Fibroblast of lung (primary cell): ENCODE measurements around the gene SH2D4B. TPM values are rescaled to one million over a fixed set of nuclear protein-coding genes. Genes with fewer than 3 reads are reported as not detected.

ENCODE experiments used
- DNase-seq, 2 donors: peaks; one replicate each; pipeline versions ENCODE4 v3.0.0 to v3.0.0-alpha.2; 2010; ENCODE audit warnings: low read depth in 2 of 2
- H2AFZ ChIP-seq: 2 replicates; pipeline ENCODE4 v1.5.1; 2012; ENCODE audit warnings: low read length, control low read depth, inconsistent platforms
- H3K27ac ChIP-seq: 2 replicates; pipeline ENCODE4 v1.5.1; 2011; ENCODE audit warnings: low read length, control low read depth; ENCODE audit not compliant: insufficient read depth
- H3K27me3 ChIP-seq: 2 replicates; pipeline ENCODE4 v1.5.1; 2011; ENCODE audit warnings: mild to moderate bottlenecking, low read length; ENCODE audit not compliant: control insufficient read depth, insufficient read depth
- H3K36me3 ChIP-seq: 2 replicates; pipeline ENCODE4 v1.5.1; 2011; ENCODE audit warnings: low read length; ENCODE audit not compliant: control insufficient read depth, insufficient read depth
- H3K4me1 ChIP-seq: 2 replicates; pipeline ENCODE4 v1.5.1; 2011; ENCODE audit warnings: low read length; ENCODE audit not compliant: control insufficient read depth, insufficient read depth; ENCODE audit errors: extremely low read depth
- H3K4me2 ChIP-seq: 2 replicates; pipeline ENCODE4 v1.5.1; 2011; ENCODE audit warnings: low read length, control low read depth; ENCODE audit not compliant: insufficient read depth; ENCODE audit errors: extremely low read depth
- H3K4me3 ChIP-seq, 4 experiments: fragments of 200-600 bp in 1 of 4; sonication (generic) in 1 of 4; replicated peaks in 1 of 4; 2 replicates each; pipeline ENCODE4 v1.5.1; 2011 to 2016; ENCODE audit warnings: low read length in 4 of 4, low read depth in 3 of 4, mild to moderate bottlenecking in 3 of 4, control low read depth in 2 of 4, inconsistent platforms in 1 of 4, mixed read lengths in 1 of 4; ENCODE audit not compliant: insufficient read depth in 1 of 4; ENCODE audit errors: control extremely low read depth in 1 of 4
- H3K79me2 ChIP-seq: 2 replicates; pipeline ENCODE4 v1.5.1; 2012; ENCODE audit warnings: mild to moderate bottlenecking, low read length, inconsistent platforms; ENCODE audit not compliant: control insufficient read depth, insufficient read depth
- H3K9ac ChIP-seq: 2 replicates; pipeline ENCODE4 v1.5.1; 2011; ENCODE audit warnings: mild to moderate bottlenecking, low read length, control low read depth; ENCODE audit not compliant: insufficient read depth
- H3K9me3 ChIP-seq: 2 replicates; pipeline ENCODE4 v1.5.1; 2012; ENCODE audit warnings: low read depth, low read length; ENCODE audit not compliant: control insufficient read depth, insufficient read depth
- H4K20me1 ChIP-seq: 2 replicates; pipeline ENCODE4 v1.5.1; 2011; ENCODE audit warnings: low read length; ENCODE audit not compliant: control insufficient read depth, insufficient read depth; ENCODE audit errors: extremely low read depth
- EZH2 ChIP-seq: IDR thresholded peaks from 2 replicates; pipeline ENCODE4 v1.5.1; 2012; ENCODE audit warnings: low read length, control low read depth, mild to moderate bottlenecking; ENCODE audit errors: missing control alignments
- polyA minus RNA-seq: library from RNA; depleted of rRNA, polyadenylated mRNA; stranded (reverse); fragments of >200 nt; gene quantifications from 2 replicates; pipeline ENCODE4 v1.2.3, GENCODE V29; 2011; ENCODE audit warnings: low replicate concordance
- polyA plus RNA-seq, 2 donors: library from polyadenylated mRNA; depleted of rRNA in 1 of 2; stranded (reverse) in 1 of 2; unstranded in 1 of 2; fragments of >200 nt; gene quantifications; 2 replicates each; pipeline ENCODE4 v1.2.1, GENCODE V29; 2011 to 2012; ENCODE audit warnings: missing spikeins in 1 of 2
- total RNA-seq: library from RNA; depleted of rRNA; stranded (reverse); fragments of >200 nt; gene quantifications from 2 replicates; pipeline ENCODE4 v1.2.1, GENCODE V29; 2014
- TF ChIP-seq, protein P1 (sequence below), 2 donors: IDR thresholded peaks in 1 of 2; conservative IDR thresholded peaks in 1 of 2; 1 replicate in 1 of 2; 2 replicates in 1 of 2; pipeline ENCODE4 v1.5.1; 2011 to 2012; ENCODE audit warnings: low read length in 2 of 2, control low read depth in 1 of 2, inconsistent platforms in 1 of 2, low read depth in 1 of 2, mild to moderate bottlenecking in 1 of 2

The SH2D4B gene
- total RNA-seq (not detected in 2 replicates), polyA plus RNA-seq (not detected in 2 replicates), polyA minus RNA-seq (not detected in 2 replicates)
- polyA plus RNA-seq (2012) = not detected in 2 replicates

DNA sequence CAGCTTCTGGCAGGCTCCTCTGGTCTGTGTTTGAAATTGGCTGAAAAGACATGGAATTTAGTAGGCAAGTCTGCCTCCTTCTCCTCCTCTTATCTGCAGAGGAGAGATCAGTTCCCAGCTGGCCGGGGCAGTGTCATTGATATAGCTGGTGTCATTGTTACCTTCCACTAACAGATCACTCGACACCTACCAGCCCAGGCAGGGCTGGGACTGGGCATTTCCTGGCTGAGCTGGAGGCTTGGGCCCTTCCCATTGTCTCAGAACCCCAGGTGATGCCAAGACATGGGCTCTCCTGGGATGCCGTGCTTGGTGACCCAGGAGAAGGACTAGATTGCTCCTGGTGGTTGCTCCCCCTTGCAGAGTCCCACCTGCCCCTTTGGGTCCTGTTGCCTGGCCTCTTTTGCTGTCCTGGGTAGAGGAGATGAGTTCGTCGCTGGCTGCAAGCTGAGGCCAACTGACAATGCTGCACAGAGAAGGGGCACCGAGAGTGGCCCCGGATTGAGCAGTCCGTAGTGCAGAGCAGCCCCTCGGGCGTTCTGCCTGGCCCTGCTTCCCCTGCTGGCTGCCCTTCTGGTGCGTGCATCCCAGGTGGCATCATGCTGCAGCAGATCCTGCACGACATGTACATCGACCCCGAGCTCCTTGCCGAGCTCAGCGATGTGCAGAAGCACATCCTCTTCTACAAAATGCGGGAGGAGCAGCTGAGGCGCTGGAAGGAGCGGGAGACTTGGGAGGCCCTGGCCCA, at the start of gene SH2D4B:
TSS of gene SH2D4B (plus strand) at position 167 of the 745 bp plus-strand sequence. CDS start at position 597, 430 bp downstream.
- no peaks in the 10 kb centered on the region for H3K27me3 ChIP-seq
- no peaks in the 10 kb centered on the region for H3K36me3 ChIP-seq
- H4K20me1 ChIP-seq = no peaks in the 10 kb centered on the region
- no peak within 1 kb of the TSS for H3K27ac ChIP-seq
- no peak for DNase-seq
- no peaks in the 10 kb centered on the region for H3K79me2 ChIP-seq
- H3K9me3 ChIP-seq = no peaks in the 10 kb centered on the region
- no peak within 1 kb of the TSS for H3K4me3 ChIP-seq
- no peak within 1 kb of the TSS for H3K9ac ChIP-seq
- no peak within 1 kb of the TSS for H3K4me2 ChIP-seq
- TF ChIP-seq, protein P1, sequence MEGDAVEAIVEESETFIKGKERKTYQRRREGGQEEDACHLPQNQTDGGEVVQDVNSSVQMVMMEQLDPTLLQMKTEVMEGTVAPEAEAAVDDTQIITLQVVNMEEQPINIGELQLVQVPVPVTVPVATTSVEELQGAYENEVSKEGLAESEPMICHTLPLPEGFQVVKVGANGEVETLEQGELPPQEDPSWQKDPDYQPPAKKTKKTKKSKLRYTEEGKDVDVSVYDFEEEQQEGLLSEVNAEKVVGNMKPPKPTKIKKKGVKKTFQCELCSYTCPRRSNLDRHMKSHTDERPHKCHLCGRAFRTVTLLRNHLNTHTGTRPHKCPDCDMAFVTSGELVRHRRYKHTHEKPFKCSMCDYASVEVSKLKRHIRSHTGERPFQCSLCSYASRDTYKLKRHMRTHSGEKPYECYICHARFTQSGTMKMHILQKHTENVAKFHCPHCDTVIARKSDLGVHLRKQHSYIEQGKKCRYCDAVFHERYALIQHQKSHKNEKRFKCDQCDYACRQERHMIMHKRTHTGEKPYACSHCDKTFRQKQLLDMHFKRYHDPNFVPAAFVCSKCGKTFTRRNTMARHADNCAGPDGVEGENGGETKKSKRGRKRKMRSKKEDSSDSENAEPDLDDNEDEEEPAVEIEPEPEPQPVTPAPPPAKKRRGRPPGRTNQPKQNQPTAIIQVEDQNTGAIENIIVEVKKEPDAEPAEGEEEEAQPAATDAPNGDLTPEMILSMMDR (conservative IDR thresholded peaks at IDR 0.05 in 1 of 2, IDR thresholded peaks at IDR 0.05 in 1 of 2; ENCODE audit: low read depth in 1 of 2, low read length in 2 of 2) = no peak
- no peak for TF ChIP-seq EZH2
- no peaks in the 10 kb centered on the region for H3K4me1 ChIP-seq
- no peak within 1 kb of the TSS for H2AFZ ChIP-seq

DNA sequence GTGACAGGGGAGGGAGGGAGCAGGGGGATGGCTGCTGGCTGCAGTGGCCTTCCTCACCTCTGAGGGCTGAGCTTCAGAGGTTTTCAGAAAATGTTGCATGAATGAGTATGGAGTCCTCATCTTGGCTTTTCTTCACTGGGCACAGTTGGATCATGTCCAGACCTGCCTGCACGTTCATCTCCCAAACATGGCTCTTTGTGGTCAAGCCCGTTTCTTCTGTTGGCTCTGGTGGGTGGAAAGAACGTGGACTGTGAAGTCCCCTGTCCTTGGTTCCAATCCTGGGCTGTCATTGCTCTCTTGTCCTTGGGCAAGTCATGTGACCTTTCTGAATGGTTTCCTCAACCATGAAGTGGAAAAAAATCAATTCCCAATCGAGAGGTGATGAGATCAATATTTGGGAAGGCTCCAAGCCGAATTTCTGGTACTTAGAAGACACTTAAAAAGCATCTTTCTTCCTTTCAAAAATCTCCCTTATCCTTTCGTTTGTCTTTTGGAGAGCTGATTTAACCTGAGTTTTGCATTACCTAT, 49.1 kb upstream of the SH2D4B start:
- Histone ChIP-seq H3K27me3 (no peaks in the 10 kb centered on the region), H3K79me2 (peaks cover 22% of the 10 kb centered on the region), H3K27ac (no peak overlapping the region), H3K9me3 (no peaks in the 10 kb centered on the region), H3K4me2 (no peak overlapping the region), H3K36me3 (peaks cover 3% of the 10 kb centered on the region), H2AFZ (no peak overlapping the region), H3K9ac (no peak overlapping the region), H4K20me1 (no peaks in the 10 kb centered on the region), H3K4me3 (no peak overlapping the region), H3K4me1 (no peaks in the 10 kb centered on the region)
- DNase-seq = no peak
- no peak for TF ChIP-seq EZH2
- TF ChIP-seq, protein P1 (conservative IDR thresholded peaks at IDR 0.05 in 1 of 2, IDR thresholded peaks at IDR 0.05 in 1 of 2; ENCODE audit: low read depth in 1 of 2, low read length in 2 of 2) = no peak

DNA sequence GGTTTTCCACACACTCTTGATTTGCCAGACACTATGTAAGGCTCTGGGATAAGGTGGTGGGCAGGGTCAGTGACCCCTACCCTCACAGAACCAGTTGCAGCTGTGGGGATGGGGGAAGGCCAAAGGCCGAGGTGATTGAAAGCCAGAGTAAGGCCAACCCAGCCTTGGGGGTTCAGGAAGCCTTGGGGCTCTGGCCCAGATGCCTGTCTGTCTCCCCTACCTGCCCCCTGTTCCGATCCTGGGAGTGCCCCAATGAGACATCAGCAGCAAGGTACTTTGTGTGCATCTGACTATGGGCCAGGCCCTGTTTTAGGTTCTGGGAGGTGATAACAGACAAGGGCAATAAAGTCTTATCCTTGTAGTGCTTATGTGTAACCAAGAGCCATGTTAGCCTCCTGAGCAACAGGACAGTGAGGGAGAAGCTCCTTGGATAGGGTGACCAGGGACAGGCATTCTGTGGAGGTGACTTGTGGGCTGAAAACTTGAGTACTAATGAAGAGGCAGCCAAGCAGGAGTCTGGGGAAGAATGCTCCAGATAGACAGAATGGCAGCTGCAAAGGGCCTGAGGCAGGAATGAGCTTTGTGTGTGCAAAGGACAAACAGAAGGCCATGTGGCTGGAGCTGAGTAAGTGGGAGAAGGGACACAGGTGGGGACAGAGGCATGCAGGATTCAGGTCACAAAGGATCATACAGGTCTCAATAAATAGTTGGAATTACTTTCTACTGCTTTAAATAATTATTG, 48.2 kb upstream of the SH2D4B start:
- Histone ChIP-seq H3K36me3 (peaks cover 3% of the 10 kb centered on the region), H3K9ac (no peak overlapping the region), H3K9me3 (no peaks in the 10 kb centered on the region), H3K4me3 (no peak overlapping the region), H3K4me1 (no peaks in the 10 kb centered on the region), H3K4me2 (no peak overlapping the region), H3K27me3 (no peaks in the 10 kb centered on the region), H2AFZ (no peak overlapping the region), H3K27ac (no peak overlapping the region), H3K79me2 (peaks cover 22% of the 10 kb centered on the region), H4K20me1 (no peaks in the 10 kb centered on the region)
- no peak for DNase-seq
- TF ChIP-seq EZH2 = no peak
- TF ChIP-seq, protein P1 (conservative IDR thresholded peaks at IDR 0.05 in 1 of 2, IDR thresholded peaks at IDR 0.05 in 1 of 2; ENCODE audit: low read depth in 1 of 2, low read length in 2 of 2) = no peak
